GM23248 (cell line): ENCODE measurements around the gene UFD1. TPM values are rescaled to one million over a fixed set of nuclear protein-coding genes. Genes with fewer than 3 reads are reported as not detected.

ENCODE experiments used
- DNase-seq: peaks from one replicate; pipeline ENCODE4 v3.0.0-alpha.2; 2015
- H2AFZ ChIP-seq: fragments of 200-600 bp; sonication (generic); 2 replicates; pipeline ENCODE4 v1.6.1; 2016; ENCODE audit warnings: antibody characterized with exemption
- H3F3A ChIP-seq: fragments of 200-600 bp; sonication (generic); 2 replicates; pipeline ENCODE4 v1.6.1; 2016; ENCODE audit warnings: mild to moderate bottlenecking, antibody characterized with exemption, mixed run types; ENCODE audit not compliant: insufficient read depth
- H3K27ac ChIP-seq: fragments of 200-600 bp; sonication (generic); 2 replicates; pipeline ENCODE4 v1.5.1; 2016; ENCODE audit warnings: mild to moderate bottlenecking
- H3K27me3 ChIP-seq: fragments of 200-600 bp; sonication (generic); replicated peaks from 2 replicates; pipeline ENCODE4 v1.6.1; 2016; ENCODE audit warnings: mild to moderate bottlenecking; ENCODE audit not compliant: insufficient read depth
- H3K36me3 ChIP-seq: fragments of 200-600 bp; sonication (generic); 2 replicates; pipeline ENCODE4 v1.6.1; 2016; ENCODE audit warnings: low read depth, mild to moderate bottlenecking
- H3K4me1 ChIP-seq: fragments of 200-600 bp; sonication (generic); 2 replicates; pipeline ENCODE4 v1.6.1; 2016; ENCODE audit warnings: mild to moderate bottlenecking; ENCODE audit not compliant: insufficient read depth
- H3K4me2 ChIP-seq: fragments of 200-600 bp; sonication (generic); one replicate; pipeline ENCODE4 v1.6.1; 2016; ENCODE audit warnings: mild to moderate bottlenecking; ENCODE audit not compliant: unreplicated experiment
- H3K4me3 ChIP-seq: fragments of 200-600 bp; sonication (generic); 2 replicates; pipeline ENCODE4 v1.5.1; 2016; ENCODE audit warnings: mild to moderate bottlenecking
- H3K79me2 ChIP-seq: fragments of 200-600 bp; sonication (generic); 2 replicates; pipeline ENCODE4 v1.6.1; 2016; ENCODE audit warnings: mild to moderate bottlenecking; ENCODE audit not compliant: insufficient read depth
- H3K9ac ChIP-seq: fragments of 200-600 bp; sonication (generic); 2 replicates; pipeline ENCODE4 v1.6.1; 2016; ENCODE audit warnings: mild to moderate bottlenecking
- H3K9me2 ChIP-seq: fragments of 200-600 bp; sonication (generic); 2 replicates; pipeline ENCODE4 v1.6.1; 2016; ENCODE audit warnings: mixed run types, mild to moderate bottlenecking, moderate library complexity; ENCODE audit not compliant: insufficient read depth
- H3K9me3 ChIP-seq: fragments of 200-600 bp; sonication (generic); one replicate; pipeline ENCODE4 v1.6.1; 2017; ENCODE audit warnings: low read depth
- H4K20me1 ChIP-seq: fragments of 200-600 bp; sonication (generic); 2 replicates; pipeline ENCODE4 v1.6.0; 2016; ENCODE audit not compliant: insufficient read depth
- EZH2 ChIP-seq: fragments of 200-600 bp; sonication (generic); IDR thresholded peaks from 2 replicates; pipeline ENCODE4 v1.6.1; 2018; ENCODE audit warnings: antibody characterized with exemption, mild to moderate bottlenecking; ENCODE audit not compliant: insufficient read depth, poor library complexity, severe bottlenecking
- EZH2phosphoT487 ChIP-seq: fragments of 200-600 bp; sonication (generic); IDR thresholded peaks from 2 replicates; pipeline ENCODE4 v1.6.1; 2018; ENCODE audit warnings: antibody characterized with exemption, moderate library complexity, mild to moderate bottlenecking, low read depth; ENCODE audit not compliant: insufficient read depth
- WGBS, 2 experiments: methylation state at CpG; one replicate each; pipeline ENCODE4 v1.1.6; 2015 to 2017; ENCODE audit warnings: low lambda C conversion rate in 2 of 2, low coverage in 1 of 2; ENCODE audit errors: missing lambda C conversion rate in 2 of 2; 5-methylcytosine and 5-hydroxymethylcytosine counted together
- in situ Hi-C: fragments of 300-500 bp; cut with MboI; formaldehyde crosslinking; loops from 2 replicates; pipeline ENCODE4 v1.15.0; 2020
- polyA plus RNA-seq: library from polyadenylated mRNA; unstranded; fragments of >200 nt; fragmentation: Nextera tagmentation; extraction: Ambion mirVana; gene quantifications from 2 replicates; pipeline ENCODE4 v1.2.1, GENCODE V29; 2016
- total RNA-seq: library from RNA; depleted of rRNA; stranded (reverse); fragments of >200 nt; shearing (Covaris generic); gene quantifications from 2 replicates; pipeline ENCODE4 v1.2.3, GENCODE V29; 2014

The UFD1 gene
- total and polyA plus RNA-seq, 2 experiments from 2014 or later, result 55.2 to 117 TPM

- no peak for DNase-seq
- Histone ChIP-seq H3K36me3 (no peaks in the 10 kb centered on the region), H3K4me2 (no peak overlapping the region), H4K20me1 (no peaks in the 10 kb centered on the region), H3K27me3 (no peaks in the 10 kb centered on the region), H3K9me2 (no peaks in the 10 kb centered on the region), H3K27ac (no peak overlapping the region), H2AFZ (no peak overlapping the region), H3K4me3 (no peak overlapping the region), H3F3A (no peaks in the 10 kb centered on the region), H3K9ac (no peak overlapping the region), H3K9me3 (no peaks in the 10 kb centered on the region), H3K79me2 (no peaks in the 10 kb centered on the region), H3K4me1 (no peaks in the 10 kb centered on the region)
- 96 to 99% methylated on average over 10 of the region's 10 CpGs for WGBS, 2 experiments
- in situ Hi-C loops, result no loop called here
- TF ChIP-seq EZH2 (no peak), EZH2phosphoT487 (no peak)
These were observed 29.2 kb upstream of the UFD1 start for GRCh38 chr22:19508024-19508776.

DNA sequence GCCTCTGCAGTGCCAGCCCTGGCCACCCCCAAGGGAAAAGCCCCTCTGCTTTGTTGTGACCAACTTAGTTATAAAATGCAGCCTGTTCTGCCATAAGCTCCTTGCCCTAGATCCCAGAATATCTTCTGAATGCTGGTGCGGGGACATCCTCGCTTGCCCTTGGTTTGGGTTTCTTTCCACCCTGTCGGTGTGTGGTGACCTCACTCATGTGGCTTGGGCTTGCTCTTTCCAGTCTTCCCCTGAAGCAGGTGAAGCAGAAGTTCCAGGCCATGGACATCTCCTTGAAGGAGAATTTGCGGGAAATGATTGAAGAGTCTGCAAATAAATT lies 28.5 kb upstream of the UFD1 start:
- Histone ChIP-seq H3K9me2 (no peaks in the 10 kb centered on the region), H2AFZ (no peak overlapping the region), H3K4me1 (no peaks in the 10 kb centered on the region), H3K4me3 (no peak overlapping the region), H3K27me3 (no peaks in the 10 kb centered on the region), H3K27ac (no peak overlapping the region), H3K36me3 (no peaks in the 10 kb centered on the region), H3K9me3 (no peaks in the 10 kb centered on the region), H3K79me2 (no peaks in the 10 kb centered on the region), H3K4me2 (no peak overlapping the region), H3F3A (no peaks in the 10 kb centered on the region), H4K20me1 (no peaks in the 10 kb centered on the region), H3K9ac (no peak overlapping the region)
- TF ChIP-seq EZH2, result no peak
- no peak for TF ChIP-seq EZH2phosphoT487
- WGBS, 2 experiments, result 100% methylated on average over 4 of the region's 4 CpGs
- in situ Hi-C loops, result no loop called here
- DNase-seq, result no peak

DNA sequence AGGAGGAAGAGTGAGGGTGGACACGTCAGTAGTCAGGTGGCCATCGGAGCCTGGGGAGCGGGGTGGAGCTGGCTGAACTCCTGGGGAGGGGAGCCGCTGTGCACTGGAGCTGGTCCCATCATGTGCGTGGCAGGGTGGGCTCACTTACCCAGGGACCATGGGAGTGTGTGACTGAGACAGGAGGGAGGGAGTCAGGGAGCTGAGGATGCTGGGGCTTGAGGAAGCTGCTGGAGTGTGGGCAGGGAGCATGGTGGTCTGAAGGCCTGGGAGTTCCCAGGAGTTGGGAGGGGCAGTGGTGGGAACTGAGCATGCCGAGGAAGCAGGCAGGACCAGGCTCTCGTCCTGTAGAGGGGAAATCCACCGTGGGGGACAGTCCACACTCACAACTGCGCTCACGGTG lies 27.2 kb upstream of the UFD1 start:
- DNase-seq, result no peak
- Histone ChIP-seq H3K27me3 (no peaks in the 10 kb centered on the region), H3K9me3 (no peaks in the 10 kb centered on the region), H2AFZ (no peak overlapping the region), H3K4me2 (no peak overlapping the region), H4K20me1 (no peaks in the 10 kb centered on the region), H3K79me2 (no peaks in the 10 kb centered on the region), H3K4me1 (no peaks in the 10 kb centered on the region), H3K27ac (no peak overlapping the region), H3F3A (no peaks in the 10 kb centered on the region), H3K9me2 (no peaks in the 10 kb centered on the region), H3K4me3 (no peak overlapping the region), H3K9ac (no peak overlapping the region), H3K36me3 (no peaks in the 10 kb centered on the region)
- in situ Hi-C loops, result no loop called here
- TF ChIP-seq EZH2phosphoT487 (no peak), EZH2 (no peak)
- 83 to 86% methylated on average over 10 of the region's 10 CpGs for WGBS, 2 experiments

DNA sequence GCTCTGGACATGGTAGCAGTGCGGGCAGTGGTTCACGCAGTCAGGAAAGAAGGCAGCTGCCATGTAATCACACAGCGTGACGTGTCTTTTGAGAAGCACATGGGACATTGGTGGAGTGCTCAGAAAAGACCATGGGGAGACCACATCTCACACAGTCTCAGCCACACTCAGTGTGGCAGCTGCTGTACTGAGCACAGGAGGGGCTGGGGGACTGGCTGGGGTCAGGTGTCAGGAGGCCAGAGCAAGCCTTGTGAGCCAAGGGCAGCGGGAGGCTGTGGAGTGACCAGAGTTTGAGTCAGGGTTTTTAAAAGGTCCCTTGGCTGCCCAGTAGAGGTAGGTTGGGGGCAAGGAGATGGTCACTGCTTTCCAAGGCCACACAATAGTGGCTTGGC lies 26.7 kb upstream of the UFD1 start:
- in situ Hi-C loops, result no loop called here
- Histone ChIP-seq H3K79me2 (no peaks in the 10 kb centered on the region), H3K9ac (no peak overlapping the region), H3K4me2 (no peak overlapping the region), H3K4me1 (no peaks in the 10 kb centered on the region), H3K36me3 (no peaks in the 10 kb centered on the region), H2AFZ (no peak overlapping the region), H3K27me3 (no peaks in the 10 kb centered on the region), H3K4me3 (no peak overlapping the region), H3K27ac (no peak overlapping the region), H4K20me1 (no peaks in the 10 kb centered on the region), H3K9me2 (no peaks in the 10 kb centered on the region), H3F3A (no peaks in the 10 kb centered on the region), H3K9me3 (no peaks in the 10 kb centered on the region)
- no peak for TF ChIP-seq EZH2
- TF ChIP-seq EZH2phosphoT487, result no peak
- no peak for DNase-seq
- WGBS, 2 experiments, result 96 to 100% methylated on average over 5 of the region's 5 CpGs
